ENCODE measurements around the gene MAS1.

DNA sequence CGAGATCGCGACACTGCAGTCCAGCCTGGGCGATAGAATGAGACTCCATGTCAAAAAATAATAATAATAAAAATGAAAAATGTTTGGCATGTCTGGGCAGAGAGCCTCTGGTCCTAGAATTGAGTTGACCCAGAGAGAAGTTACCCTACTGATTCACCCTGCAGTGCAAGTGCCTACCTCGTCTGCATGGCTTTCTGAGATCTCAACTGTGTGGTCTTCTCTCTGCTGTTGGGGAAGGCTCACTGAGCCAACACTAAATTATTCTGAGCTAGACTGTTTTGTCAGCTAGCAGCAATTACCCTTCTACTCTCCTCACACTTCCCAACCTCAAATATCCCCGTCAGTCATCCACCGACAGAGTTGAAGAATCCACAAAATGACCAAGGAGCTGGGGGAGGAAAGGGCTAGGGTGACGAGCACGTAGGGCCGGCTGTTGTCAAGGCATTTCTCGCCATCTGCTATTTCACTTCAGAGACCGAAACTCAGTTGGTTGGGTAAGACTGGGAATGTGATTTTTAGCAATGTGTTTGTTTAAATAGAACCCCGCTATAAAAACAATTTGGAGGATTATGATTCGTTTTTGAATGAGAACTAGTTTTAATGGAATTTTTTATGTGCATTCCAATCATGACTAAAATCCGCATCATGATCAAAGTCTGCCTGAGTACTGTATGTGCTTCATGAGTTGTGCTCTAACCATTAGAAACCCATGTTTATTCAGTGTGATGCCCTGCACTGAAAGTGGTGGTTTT lies 9.4 kb downstream of the MAS1 start:
- TF ChIP-seq, protein P1, sequence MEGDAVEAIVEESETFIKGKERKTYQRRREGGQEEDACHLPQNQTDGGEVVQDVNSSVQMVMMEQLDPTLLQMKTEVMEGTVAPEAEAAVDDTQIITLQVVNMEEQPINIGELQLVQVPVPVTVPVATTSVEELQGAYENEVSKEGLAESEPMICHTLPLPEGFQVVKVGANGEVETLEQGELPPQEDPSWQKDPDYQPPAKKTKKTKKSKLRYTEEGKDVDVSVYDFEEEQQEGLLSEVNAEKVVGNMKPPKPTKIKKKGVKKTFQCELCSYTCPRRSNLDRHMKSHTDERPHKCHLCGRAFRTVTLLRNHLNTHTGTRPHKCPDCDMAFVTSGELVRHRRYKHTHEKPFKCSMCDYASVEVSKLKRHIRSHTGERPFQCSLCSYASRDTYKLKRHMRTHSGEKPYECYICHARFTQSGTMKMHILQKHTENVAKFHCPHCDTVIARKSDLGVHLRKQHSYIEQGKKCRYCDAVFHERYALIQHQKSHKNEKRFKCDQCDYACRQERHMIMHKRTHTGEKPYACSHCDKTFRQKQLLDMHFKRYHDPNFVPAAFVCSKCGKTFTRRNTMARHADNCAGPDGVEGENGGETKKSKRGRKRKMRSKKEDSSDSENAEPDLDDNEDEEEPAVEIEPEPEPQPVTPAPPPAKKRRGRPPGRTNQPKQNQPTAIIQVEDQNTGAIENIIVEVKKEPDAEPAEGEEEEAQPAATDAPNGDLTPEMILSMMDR (IDR thresholded peaks at IDR 0.05), result no peak
- no peak for TF ChIP-seq TP53 (CRISPR knock-in tag; IDR thresholded peaks at IDR 0.05)
- TF ChIP-seq, protein P2, sequence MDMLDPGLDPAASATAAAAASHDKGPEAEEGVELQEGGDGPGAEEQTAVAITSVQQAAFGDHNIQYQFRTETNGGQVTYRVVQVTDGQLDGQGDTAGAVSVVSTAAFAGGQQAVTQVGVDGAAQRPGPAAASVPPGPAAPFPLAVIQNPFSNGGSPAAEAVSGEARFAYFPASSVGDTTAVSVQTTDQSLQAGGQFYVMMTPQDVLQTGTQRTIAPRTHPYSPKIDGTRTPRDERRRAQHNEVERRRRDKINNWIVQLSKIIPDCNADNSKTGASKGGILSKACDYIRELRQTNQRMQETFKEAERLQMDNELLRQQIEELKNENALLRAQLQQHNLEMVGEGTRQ (IDR thresholded peaks at IDR 0.05), result no peak
- TF ChIP-seq CEBPB (IDR thresholded peaks at IDR 0.05), result peak; percentile 9 to 62; a peak in 2 of 4 replicates
- no peak for TF ChIP-seq POLR2A (IDR thresholded peaks at IDR 0.05; ENCODE audit: low read length)
- no peak for TF ChIP-seq BHLHE40 (IDR thresholded peaks at IDR 0.05; ENCODE audit: low read depth, low read length)
- TF ChIP-seq FOXS1 (CRISPR knock-in tag; IDR thresholded peaks at IDR 0.05), result peak; percentile 78; the same call in 1 of the 2 replicates
